Esophagus squamous epithelium (tissue), 5 donors: Measurements from ENCODE around the gene FOXC1. TPM values are rescaled to one million over a fixed set of nuclear protein-coding genes. Genes with fewer than 3 reads are reported as not detected.

Experiments used
- DNase-seq: peaks from one replicate; lab custom pipeline; 2025; lab: John Stamatoyannopoulos, UW
- H3K27ac ChIP-seq, 4 donors: fragments of 200-600 bp; sonication (generic); one replicate each; pipeline ENCODE4 v1.5.1; 2016 to 2019; ENCODE audit warnings: mild to moderate bottlenecking in 1 of 4
- H3K27me3 ChIP-seq, 4 donors: fragments of 200-600 bp; sonication (generic); 1 replicate in 3 of 4; 2 replicates in 1 of 4; pipeline versions ENCODE4 v1.5.1 to v1.6.0; 2017 to 2021; ENCODE audit warnings: antibody characterized with exemption in 1 of 4
- H3K36me3 ChIP-seq, 3 donors: fragments of 200-600 bp; sonication (generic); one replicate each; pipeline ENCODE4 v1.5.1; 2016 to 2019
- H3K4me1 ChIP-seq, 3 donors: fragments of 200-600 bp; sonication (generic); one replicate each; pipeline ENCODE4 v1.5.1; 2017 to 2019
- H3K4me3 ChIP-seq, 4 donors: fragments of 200-600 bp; sonication (generic); 1 replicate in 3 of 4; 2 replicates in 1 of 4; pipeline ENCODE4 v1.5.1; 2016 to 2019; ENCODE audit warnings: mild to moderate bottlenecking in 2 of 4, moderate library complexity in 1 of 4
- H3K9me3 ChIP-seq, 3 donors: fragments of 200-600 bp; sonication (generic); one replicate each; pipeline ENCODE4 v1.5.1; 2016 to 2019
- POLR2A ChIP-seq, 4 donors: fragments of 450-650 bp; IDR thresholded peaks; one replicate each; pipeline ENCODE4 v1.6.1; 2017; ENCODE audit warnings: antibody characterized with exemption in 4 of 4, mild to moderate bottlenecking in 4 of 4, moderate library complexity in 3 of 4
- WGBS, 2 donors: methylation state at CpG; one replicate each; pipeline ENCODE4 v1.1.5; 2018; 5-methylcytosine and 5-hydroxymethylcytosine counted together
- intact Hi-C: fragments of 100-400 bp; cut with DNase I; formaldehyde crosslinking; loops from one replicate; pipeline ENCODE4 v1.15.0; 2022
- total RNA-seq, 4 donors: library from RNA; depleted of rRNA; stranded (reverse); fragments of >200 nt; gene quantifications; one replicate each; pipeline ENCODE4 v1.1.0, GENCODE V29; 2016
- TF ChIP-seq, protein P1 (sequence below), 6 experiments: fragments of 450-650 bp in 4 of 6; fragments of 200-600 bp in 2 of 6; sonication (generic) in 2 of 6; IDR thresholded peaks; one replicate each; pipeline ENCODE4 v1.5.1; 2016 to 2019; ENCODE audit warnings: antibody characterized with exemption in 6 of 6, mild to moderate bottlenecking in 4 of 6, moderate library complexity in 4 of 6
- donor health status: DM: yes; HTN: yes; CAD: no.

Gene FOXC1
- total RNA-seq, 4 donors from 2014 or later: 2.2 to 6.0 (median 3.4) TPM

GRCh38 chr6:1613688-1614447, 4.2 kb downstream of the FOXC1 start:
- Histone ChIP-seq H3K27ac (peak overlapping the region; percentile 50 to 91 (median 61)), H3K27me3 (peaks cover 0 to 99% (median 10%) of the 10 kb centered on the region in 4 donors)

GRCh38 chr6:1614448-1615150, 4.9 kb downstream of the FOXC1 start:
- no peak for DNase-seq
- H3K27ac ChIP-seq: peak overlapping the region; percentile 50 to 91 (median 61)

More at GRCh38 chr6:1613688-1614447, 4.2 kb downstream of the FOXC1 start:
- Histone ChIP-seq H3K4me3 (peak overlapping the region; percentile 57 to 83 (median 63)), H3K4me1 (peaks cover 3 to 55% (median 32%) of the 10 kb centered on the region in 3 donors), H3K36me3 (no peaks in the 10 kb centered on the region), H3K9me3 (no peaks in the 10 kb centered on the region)
- TF ChIP-seq, protein P1, sequence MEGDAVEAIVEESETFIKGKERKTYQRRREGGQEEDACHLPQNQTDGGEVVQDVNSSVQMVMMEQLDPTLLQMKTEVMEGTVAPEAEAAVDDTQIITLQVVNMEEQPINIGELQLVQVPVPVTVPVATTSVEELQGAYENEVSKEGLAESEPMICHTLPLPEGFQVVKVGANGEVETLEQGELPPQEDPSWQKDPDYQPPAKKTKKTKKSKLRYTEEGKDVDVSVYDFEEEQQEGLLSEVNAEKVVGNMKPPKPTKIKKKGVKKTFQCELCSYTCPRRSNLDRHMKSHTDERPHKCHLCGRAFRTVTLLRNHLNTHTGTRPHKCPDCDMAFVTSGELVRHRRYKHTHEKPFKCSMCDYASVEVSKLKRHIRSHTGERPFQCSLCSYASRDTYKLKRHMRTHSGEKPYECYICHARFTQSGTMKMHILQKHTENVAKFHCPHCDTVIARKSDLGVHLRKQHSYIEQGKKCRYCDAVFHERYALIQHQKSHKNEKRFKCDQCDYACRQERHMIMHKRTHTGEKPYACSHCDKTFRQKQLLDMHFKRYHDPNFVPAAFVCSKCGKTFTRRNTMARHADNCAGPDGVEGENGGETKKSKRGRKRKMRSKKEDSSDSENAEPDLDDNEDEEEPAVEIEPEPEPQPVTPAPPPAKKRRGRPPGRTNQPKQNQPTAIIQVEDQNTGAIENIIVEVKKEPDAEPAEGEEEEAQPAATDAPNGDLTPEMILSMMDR (IDR thresholded peaks at IDR 0.05): no peak
- no peak for TF ChIP-seq POLR2A (IDR thresholded peaks at IDR 0.05)
- DNase-seq: no peak
- 14 to 26% methylated on average over 4 to 8 of the region's 60 CpGs for WGBS, 2 donors
- intact Hi-C loops: no loop called here

GRCh38 chr6:1615151-1615852, 5.6 kb downstream of the FOXC1 start:
- intact Hi-C loops: no loop called here
- no peak for DNase-seq

More at GRCh38 chr6:1614448-1615150, 4.9 kb downstream of the FOXC1 start:
- TF ChIP-seq, protein P1 (IDR thresholded peaks at IDR 0.05): no peak
- no peak for TF ChIP-seq POLR2A (IDR thresholded peaks at IDR 0.05)
- intact Hi-C loops: no loop called here
- H3K9me3 ChIP-seq: no peaks in the 10 kb centered on the region
- H3K27me3 ChIP-seq: peaks cover 0 to 99% (median 10%) of the 10 kb centered on the region in 4 donors
- peak overlapping the region; percentile 57 to 83 (median 63) for H3K4me3 ChIP-seq
- no CpG with 5 or more reads among the region's 85 CpGs for WGBS, 2 donors
- peaks cover 2 to 53% (median 25%) of the 10 kb centered on the region in 3 donors for H3K4me1 ChIP-seq
- no peaks in the 10 kb centered on the region for H3K36me3 ChIP-seq

GRCh38 chr6:1615853-1616420, 6.2 kb downstream of the FOXC1 start:
- 70% methylated on average over 10 of the region's 10 CpGs for WGBS, 2 donors
- intact Hi-C loops: no loop called here
- TF ChIP-seq, protein P1 (IDR thresholded peaks at IDR 0.05): no peak
- TF ChIP-seq POLR2A (IDR thresholded peaks at IDR 0.05): no peak
- no peaks in the 10 kb centered on the region for H3K9me3 ChIP-seq
- peaks cover 8 to 56% (median 26%) of the 10 kb centered on the region in 3 donors for H3K4me1 ChIP-seq
- peak overlapping the region in 1 of 4 donors; percentile 83 for H3K4me3 ChIP-seq
- no peak for DNase-seq
- peaks cover 0 to 100% (median 11%) of the 10 kb centered on the region in 4 donors for H3K27me3 ChIP-seq
- no peaks in the 10 kb centered on the region for H3K36me3 ChIP-seq
- H3K27ac ChIP-seq: peak overlapping the region in 1 of 4 donors; percentile 70

More at GRCh38 chr6:1615151-1615852, 5.6 kb downstream of the FOXC1 start:
- TF ChIP-seq, protein P1 (IDR thresholded peaks at IDR 0.05): no peak
- no peak for TF ChIP-seq POLR2A (IDR thresholded peaks at IDR 0.05)
- Histone ChIP-seq H3K27ac (peak overlapping the region in 2 of 4 donors; percentile 70 to 91), H3K36me3 (no peaks in the 10 kb centered on the region), H3K4me1 (peaks cover 6 to 59% (median 32%) of the 10 kb centered on the region in 3 donors), H3K27me3 (peaks cover 0 to 100% (median 11%) of the 10 kb centered on the region in 4 donors), H3K9me3 (no peaks in the 10 kb centered on the region), H3K4me3 (peak overlapping the region in 3 of 4 donors; percentile 59 to 83 (median 67))
- 83 to 98% methylated on average over 5 to 16 of the region's 50 CpGs for WGBS, 2 donors
